Karpas-422 (cell line): ENCODE results near the gene ABCD3. TPM values are rescaled to one million over a fixed set of nuclear protein-coding genes. Genes with fewer than 3 reads are reported as not detected.
"Not testable (repeated sequence)": the region's sequence is repeated elsewhere in the genome, so short reads cannot be mapped to it uniquely, and the experiment has no call there.

Experiments
- DNase-seq: peaks from one replicate; pipeline ENCODE4 v3.0.0-alpha.2; 2015
- H2AFZ ChIP-seq: fragments of 200-600 bp; sonication (generic); 2 replicates; pipeline ENCODE4 v1.6.1; 2014; ENCODE audit warnings: antibody characterized with exemption, low read length, mixed read lengths
- H3K27ac ChIP-seq: fragments of 200-600 bp; sonication (generic); 2 replicates; pipeline ENCODE4 v1.5.1; 2014; ENCODE audit warnings: mild to moderate bottlenecking, low read length, moderate library complexity
- H3K27me3 ChIP-seq: fragments of 200-600 bp; sonication (generic); 2 replicates; pipeline ENCODE4 v1.6.1; 2014; ENCODE audit warnings: low read length, mixed read lengths
- H3K36me3 ChIP-seq: fragments of 200-600 bp; sonication (generic); 2 replicates; pipeline ENCODE4 v1.6.1; 2014; ENCODE audit warnings: low read length, mixed read lengths; ENCODE audit not compliant: insufficient read depth
- H3K4me1 ChIP-seq: fragments of 200-600 bp; sonication (generic); 2 replicates; pipeline ENCODE4 v1.6.1; 2014; ENCODE audit warnings: mild to moderate bottlenecking, low read length, mixed read lengths
- H3K4me2 ChIP-seq: fragments of 200-600 bp; sonication (generic); 2 replicates; pipeline ENCODE4 v1.6.1; 2014; ENCODE audit warnings: low read length, low read depth, mild to moderate bottlenecking; ENCODE audit not compliant: poor library complexity, severe bottlenecking
- H3K4me3 ChIP-seq: fragments of 200-600 bp; sonication (generic); 2 replicates; pipeline ENCODE4 v1.5.1; 2014; ENCODE audit warnings: mild to moderate bottlenecking, antibody characterized with exemption, low read length, mixed read lengths
- H3K79me2 ChIP-seq: fragments of 200-600 bp; sonication (generic); 2 replicates; pipeline ENCODE4 v1.6.1; 2014; ENCODE audit warnings: mild to moderate bottlenecking, low read length, mixed read lengths
- H3K9ac ChIP-seq: fragments of 200-600 bp; sonication (generic); 2 replicates; pipeline ENCODE4 v1.6.0; 2014; ENCODE audit warnings: low read length
- H3K9me2 ChIP-seq: fragments of 200-600 bp; sonication (generic), shearing (Covaris generic); replicated peaks from 2 replicates; pipeline ENCODE4 v1.6.0; 2014; ENCODE audit warnings: mild to moderate bottlenecking, low read length, moderate library complexity; ENCODE audit not compliant: insufficient read depth
- H3K9me3 ChIP-seq: fragments of 300-700, 200-600 bp; sonication (generic); 2 replicates; pipeline ENCODE4 v1.6.1; 2014; ENCODE audit warnings: low read length, mixed read lengths
- H4K20me1 ChIP-seq: fragments of 200-600 bp; sonication (generic); 2 replicates; pipeline ENCODE4 v1.6.1; 2014; ENCODE audit warnings: mild to moderate bottlenecking, antibody characterized with exemption, low read length, low read depth; ENCODE audit not compliant: insufficient read depth
- total RNA-seq: library from RNA; depleted of rRNA; stranded (reverse); fragments of >200 nt; shearing (Covaris generic); gene quantifications from 2 replicates; pipeline ENCODE4 v1.2.3, GENCODE V29; 2014; ENCODE audit warnings: low replicate concordance

The ABCD3 gene
- total RNA-seq, 1 experiment from 2014 or later, result 19.5 TPM

DNA sequence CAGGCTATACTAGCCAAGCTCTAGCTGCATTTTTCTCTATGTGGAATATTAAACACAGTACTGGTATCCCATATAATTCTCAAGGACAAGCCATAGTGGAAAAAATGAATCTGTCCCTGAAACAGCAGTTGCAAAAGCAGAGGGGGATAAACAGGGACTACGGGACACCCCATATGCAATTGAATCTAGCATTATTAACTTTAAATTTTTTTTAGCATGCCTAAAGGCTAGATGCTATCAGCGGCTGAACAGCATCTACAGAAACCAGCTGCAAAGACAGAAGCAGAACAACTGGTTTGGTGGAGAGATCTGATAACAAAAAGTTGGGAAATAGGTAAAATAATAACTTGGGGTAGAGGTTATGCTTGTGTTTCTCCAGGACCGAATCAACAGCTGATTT lies 30.6 kb downstream of the ABCD3 start:
- not testable (repeated sequence) for H4K20me1 ChIP-seq, H3K27ac ChIP-seq, DNase-seq, H3K36me3 ChIP-seq, H3K9me2 ChIP-seq, H3K27me3 ChIP-seq, H3K4me1 ChIP-seq, H3K79me2 ChIP-seq, H3K4me2 ChIP-seq, H3K9ac ChIP-seq, H2AFZ ChIP-seq, H3K4me3 ChIP-seq
- H3K9me3 ChIP-seq, result peaks cover 22% of the 10 kb centered on the region

DNA sequence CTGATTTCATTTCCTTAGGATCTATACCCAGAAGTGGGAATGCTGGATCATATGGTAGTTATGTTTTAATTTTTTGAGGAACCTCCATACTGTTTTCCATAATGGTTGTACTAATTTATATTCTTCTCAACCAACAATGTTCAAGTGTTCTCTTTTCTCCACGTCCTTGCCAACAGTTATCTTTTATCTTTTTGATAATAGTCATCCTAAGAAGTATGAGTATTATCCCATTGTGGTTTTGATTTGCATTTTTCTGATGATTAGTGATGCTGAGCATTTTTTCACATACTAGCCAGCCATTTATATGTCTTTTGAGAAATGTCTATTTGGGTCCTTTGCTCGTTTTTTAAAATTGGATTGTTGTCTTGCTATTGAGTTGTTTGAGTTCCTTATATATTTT lies 38.5 kb downstream of the ABCD3 start:
- H3K79me2 ChIP-seq, result peaks cover 5% of the 10 kb centered on the region; the same call in 1 of the 2 replicates
- no peak for DNase-seq
- no peak overlapping the region for H2AFZ ChIP-seq

DNA sequence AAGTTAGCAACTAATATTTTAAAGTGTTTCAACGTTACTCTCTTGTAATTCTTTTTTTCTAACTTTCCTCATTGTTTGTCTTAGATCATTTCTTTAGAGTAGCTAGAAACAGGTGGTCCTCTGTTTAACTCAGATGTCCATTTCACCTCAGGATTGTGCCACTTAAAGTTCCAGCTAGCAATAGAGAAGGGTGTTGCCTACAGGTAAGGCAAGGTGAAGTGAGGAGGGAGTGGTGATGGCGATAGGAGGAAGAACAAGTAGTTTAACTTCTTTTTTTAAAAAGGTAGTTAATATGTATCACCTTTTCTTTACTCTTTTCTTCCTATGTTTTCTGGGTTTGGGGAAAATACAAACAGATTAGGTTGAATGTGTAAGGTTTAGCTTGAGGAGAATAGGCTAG lies 44.4 kb downstream of the ABCD3 start:
- Histone ChIP-seq H3K4me3 (no peak overlapping the region), H3K4me2 (no peak overlapping the region), H3K4me1 (0 out of 2 replicates have a peak, but pooled peaks cover 6% of the 10 kb centered on the region), H3K79me2 (no peaks in the 10 kb centered on the region; the same call in 1 of the 2 replicates), H3K9me2 (no peaks in the 10 kb centered on the region), H3K27ac (no peak overlapping the region), H4K20me1 (no peaks in the 10 kb centered on the region), H2AFZ (no peak overlapping the region), H3K27me3 (no peaks in the 10 kb centered on the region), H3K9ac (no peak overlapping the region), H3K9me3 (no peaks in the 10 kb centered on the region), H3K36me3 (no peaks in the 10 kb centered on the region)
- DNase-seq, result no peak

More for the DNA sequence above, 38.5 kb downstream of the ABCD3 start:
- no peak overlapping the region for H3K27ac ChIP-seq
- H3K4me2 ChIP-seq, result no peak overlapping the region
- H3K4me1 ChIP-seq, result no peaks in the 10 kb centered on the region
- no peaks in the 10 kb centered on the region for H3K9me2 ChIP-seq
- H3K36me3 ChIP-seq, result no peaks in the 10 kb centered on the region
- H3K9me3 ChIP-seq, result peaks cover 4% of the 10 kb centered on the region
- no peak overlapping the region for H3K9ac ChIP-seq
- no peaks in the 10 kb centered on the region for H4K20me1 ChIP-seq
- H3K4me3 ChIP-seq, result no peak overlapping the region
- no peaks in the 10 kb centered on the region for H3K27me3 ChIP-seq

DNA sequence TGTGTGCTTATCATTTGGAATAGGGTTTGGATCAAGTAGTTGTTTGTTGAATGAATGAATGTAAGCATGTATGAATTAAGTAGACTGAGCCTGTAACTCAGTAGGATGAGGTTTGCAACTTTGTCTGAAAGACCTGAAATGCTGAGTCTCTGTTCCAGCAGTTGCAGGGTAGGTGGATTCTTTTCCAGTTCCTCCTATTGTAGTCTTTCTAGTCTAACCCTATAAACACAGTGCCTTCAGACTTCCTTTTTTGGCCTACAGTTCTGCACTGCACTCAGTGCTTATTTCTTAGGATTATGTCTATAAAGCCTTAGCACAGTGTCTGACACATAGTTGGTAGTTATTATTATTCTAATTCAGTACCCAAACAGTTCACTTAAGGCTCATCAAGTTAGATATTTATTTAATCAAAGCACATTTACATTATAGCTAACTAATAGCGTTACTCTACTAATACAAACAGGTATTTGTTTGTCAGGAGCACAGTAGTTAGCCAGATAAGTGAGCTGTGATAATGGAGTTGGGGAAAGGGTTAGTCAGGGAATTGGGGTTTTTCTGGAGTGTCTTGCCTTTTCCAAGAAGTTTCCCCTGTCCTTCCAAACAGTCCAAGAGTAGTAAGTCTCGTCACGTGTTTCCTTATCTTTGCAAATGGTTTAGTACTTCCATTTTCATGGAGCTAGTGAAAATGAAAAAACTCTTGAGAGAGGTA lies 45.0 kb downstream of the ABCD3 start:
- Histone ChIP-seq H3K4me1 (0 out of 2 replicates have a peak, but pooled peaks cover 6% of the 10 kb centered on the region), H4K20me1 (no peaks in the 10 kb centered on the region), H3K27me3 (no peaks in the 10 kb centered on the region), H3K27ac (no peak overlapping the region), H3K9me3 (no peaks in the 10 kb centered on the region), H2AFZ (no peak overlapping the region), H3K4me2 (no peak overlapping the region), H3K9me2 (no peaks in the 10 kb centered on the region), H3K4me3 (no peak overlapping the region), H3K79me2 (no peaks in the 10 kb centered on the region; the same call in 1 of the 2 replicates), H3K9ac (no peak overlapping the region), H3K36me3 (no peaks in the 10 kb centered on the region)
- DNase-seq, result no peak

DNA sequence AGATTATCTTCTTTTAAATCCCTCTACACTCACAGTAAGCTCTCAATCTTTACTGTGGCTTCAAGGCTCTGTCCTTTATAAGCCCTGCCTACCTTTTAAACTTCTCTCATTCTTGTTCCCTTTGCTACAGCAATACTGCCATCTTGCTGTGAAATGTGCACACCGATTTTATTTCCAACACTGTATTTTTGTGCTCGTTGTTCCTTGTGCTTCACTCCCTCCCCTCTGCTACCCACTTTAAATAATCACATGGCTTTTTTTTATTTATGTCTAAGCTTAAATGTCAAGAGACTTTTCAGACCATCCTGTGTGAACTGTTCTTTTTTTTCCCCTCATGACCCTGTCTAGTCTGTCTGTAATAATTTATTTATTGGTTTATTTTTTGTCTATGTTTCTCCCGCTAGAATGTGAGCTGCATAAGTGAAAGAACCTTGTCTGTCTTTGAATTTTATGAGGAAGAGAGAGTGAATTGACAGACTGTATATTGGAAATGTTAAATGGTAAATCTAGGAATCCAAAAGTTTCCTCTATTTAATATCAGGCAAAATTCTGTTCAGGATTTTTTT lies 45.7 kb downstream of the ABCD3 start:
- Histone ChIP-seq H3K9me3 (no peaks in the 10 kb centered on the region), H3K4me3 (no peak overlapping the region), H3K27me3 (no peaks in the 10 kb centered on the region), H3K36me3 (no peaks in the 10 kb centered on the region), H3K27ac (no peak overlapping the region), H3K4me1 (0 out of 2 replicates have a peak, but pooled peaks cover 6% of the 10 kb centered on the region), H3K4me2 (no peak overlapping the region), H2AFZ (no peak overlapping the region), H3K79me2 (no peaks in the 10 kb centered on the region; the same call in 1 of the 2 replicates), H3K9me2 (no peaks in the 10 kb centered on the region), H4K20me1 (no peaks in the 10 kb centered on the region), H3K9ac (no peak overlapping the region)
- DNase-seq, result peak; percentile 79

DNA sequence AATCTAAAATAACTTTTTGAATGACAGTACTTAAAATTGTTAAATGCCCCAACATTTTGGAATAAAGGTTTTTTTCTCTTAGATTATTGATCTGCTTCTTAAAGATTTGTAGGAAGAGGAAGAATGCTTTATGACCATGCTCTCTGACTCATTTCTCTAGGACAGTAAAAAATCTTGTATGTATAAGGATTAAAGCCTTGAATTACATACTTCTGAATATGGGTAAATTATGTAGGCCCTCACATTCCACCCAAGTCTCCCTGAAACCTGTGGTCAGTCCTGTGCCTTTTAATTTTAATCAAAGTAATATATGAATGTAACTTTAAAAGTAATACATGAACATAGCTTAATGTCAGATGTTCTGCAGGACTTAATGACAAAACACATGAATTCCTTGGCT lies 50.5 kb downstream of the ABCD3 start:
- Histone ChIP-seq H3K9me2 (no peaks in the 10 kb centered on the region), H3K4me2 (no peak overlapping the region), H3K9ac (no peak overlapping the region), H3K4me3 (no peak overlapping the region), H3K27ac (no peak overlapping the region), H3K4me1 (0 out of 2 replicates have a peak, but pooled peaks cover 6% of the 10 kb centered on the region), H3K27me3 (no peaks in the 10 kb centered on the region), H2AFZ (no peak overlapping the region), H3K79me2 (no peaks in the 10 kb centered on the region), H3K36me3 (no peaks in the 10 kb centered on the region), H3K9me3 (no peaks in the 10 kb centered on the region), H4K20me1 (no peaks in the 10 kb centered on the region)
- DNase-seq, result no peak

DNA sequence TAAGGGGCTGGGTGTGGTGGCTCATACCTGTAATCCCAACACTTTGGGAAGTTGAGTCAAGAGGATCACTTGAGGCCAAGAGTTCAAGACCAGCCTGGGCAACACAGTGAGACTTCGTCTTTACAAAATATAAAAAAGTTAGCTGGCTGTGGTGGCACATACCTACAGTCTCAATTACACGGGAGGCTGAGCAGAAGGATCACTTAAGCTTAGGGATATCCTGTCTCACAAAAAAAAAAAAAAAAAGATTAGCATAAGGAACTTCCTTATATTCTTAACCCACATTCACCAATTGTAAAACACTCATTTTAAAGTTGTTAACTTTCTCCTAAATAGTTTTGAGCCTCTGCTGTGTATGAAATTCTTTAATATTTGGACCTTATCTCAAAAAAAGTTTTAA lies 53.1 kb downstream of the ABCD3 start:
- Histone ChIP-seq H3K27me3 (no peaks in the 10 kb centered on the region), H3K4me3 (no peak overlapping the region), H3K27ac (no peak overlapping the region), H3K4me1 (no peaks in the 10 kb centered on the region), H4K20me1 (no peaks in the 10 kb centered on the region), H3K9ac (no peak overlapping the region), H3K9me3 (no peaks in the 10 kb centered on the region), H3K9me2 (no peaks in the 10 kb centered on the region), H3K4me2 (no peak overlapping the region), H3K36me3 (no peaks in the 10 kb centered on the region), H3K79me2 (no peaks in the 10 kb centered on the region), H2AFZ (no peak overlapping the region)
- DNase-seq, result no peak

DNA sequence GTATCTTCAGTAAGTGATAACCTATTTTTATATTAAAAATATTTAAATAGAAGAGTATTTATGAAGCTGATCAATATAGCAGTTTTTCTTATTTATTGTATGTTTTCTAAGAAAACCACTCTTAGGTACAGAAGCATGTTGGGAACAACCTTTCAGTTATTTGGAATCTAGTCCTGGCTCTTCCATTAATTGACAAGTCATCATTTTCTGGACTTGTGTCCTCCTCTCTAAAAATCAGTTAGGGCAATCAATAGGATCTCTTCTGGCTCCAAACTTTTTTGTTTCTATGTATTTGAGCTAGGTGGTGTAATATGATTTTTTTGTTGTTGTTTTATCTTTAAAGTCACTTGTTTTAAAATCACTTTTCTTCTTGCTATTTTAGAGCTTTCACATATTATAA lies 57.0 kb downstream of the ABCD3 start:
- no peak overlapping the region for H3K9ac ChIP-seq
- H3K4me3 ChIP-seq, result no peak overlapping the region
- DNase-seq, result no peak
- no peaks in the 10 kb centered on the region for H3K4me1 ChIP-seq
- H3K27me3 ChIP-seq, result no peaks in the 10 kb centered on the region
- no peaks in the 10 kb centered on the region for H3K9me3 ChIP-seq
- no peaks in the 10 kb centered on the region for H4K20me1 ChIP-seq
- H3K4me2 ChIP-seq, result no peak overlapping the region
- no peaks in the 10 kb centered on the region for H3K36me3 ChIP-seq
- H2AFZ ChIP-seq, result no peak overlapping the region
- H3K79me2 ChIP-seq, result no peaks in the 10 kb centered on the region
- no peaks in the 10 kb centered on the region for H3K9me2 ChIP-seq
- no peak overlapping the region for H3K27ac ChIP-seq
